GM21619 (cell line): ENCODE results near the gene ZSWIM6.

ENCODE experiments used
- ATAC-seq: cut with Tn5 transposase; IDR thresholded peaks from one replicate; pipeline ENCODE4 v1.9.1; 2021; ENCODE audit not compliant: unreplicated experiment

ZSWIM6 gene

GRCh38 chr5:61472172-61472958, 140.3 kb downstream of the ZSWIM6 start:
- ATAC-seq: no peak

- no peak for ATAC-seq
Measured at GRCh38 chr5:61474746-61475145, 142.7 kb downstream of the ZSWIM6 start.

- ATAC-seq: no peak
Measured at GRCh38 chr5:61477788-61478187, 145.7 kb downstream of the ZSWIM6 start.

GRCh38 chr5:61479850-61480614, 148.0 kb downstream of the ZSWIM6 start:
- ATAC-seq: no peak

- ATAC-seq: no peak
Measured at GRCh38 chr5:61482980-61483379, 150.9 kb downstream of the ZSWIM6 start.

GRCh38 chr5:61486476-61486875, 154.4 kb downstream of the ZSWIM6 start:
- no peak for ATAC-seq

- ATAC-seq: no peak
Measured at GRCh38 chr5:61489574-61489973, 157.5 kb downstream of the ZSWIM6 start.

GRCh38 chr5:61491861-61492260, 159.8 kb downstream of the ZSWIM6 start:
- no peak for ATAC-seq

- ATAC-seq: no peak
Measured at GRCh38 chr5:61493973-61494372, 161.9 kb downstream of the ZSWIM6 start.

- ATAC-seq: no peak
Measured at GRCh38 chr5:61496446-61496845, 164.4 kb downstream of the ZSWIM6 start.

GRCh38 chr5:61496860-61497259, 164.8 kb downstream of the ZSWIM6 start:
- ATAC-seq: no peak

- ATAC-seq: no peak
Measured at GRCh38 chr5:61498121-61498520, 166.1 kb downstream of the ZSWIM6 start.

- no peak for ATAC-seq
Measured at GRCh38 chr5:61501971-61502370, 169.9 kb downstream of the ZSWIM6 start.

GRCh38 chr5:61504143-61504770, 172.2 kb downstream of the ZSWIM6 start:
- ATAC-seq: no peak

- no peak for ATAC-seq
Measured at GRCh38 chr5:61505281-61505680, 173.2 kb downstream of the ZSWIM6 start.

GRCh38 chr5:61507232-61507631, 175.2 kb downstream of the ZSWIM6 start:
- no peak for ATAC-seq

GRCh38 chr5:61516946-61517345, 184.9 kb downstream of the ZSWIM6 start:
- ATAC-seq: no peak

- ATAC-seq: no peak
Measured at GRCh38 chr5:61519728-61520277, 187.7 kb downstream of the ZSWIM6 start.

GRCh38 chr5:61523073-61523472, 191.0 kb downstream of the ZSWIM6 start:
- ATAC-seq: no peak

- no peak for ATAC-seq
Measured at GRCh38 chr5:61523997-61524396, 191.9 kb downstream of the ZSWIM6 start.

- ATAC-seq: no peak
Measured at GRCh38 chr5:61525512-61526206, 193.6 kb downstream of the ZSWIM6 start.
